Lower leg skin (tissue), 4 donors: ENCODE measurements around the gene BLMH. TPM values are rescaled to one million over a fixed set of nuclear protein-coding genes. Genes with fewer than 3 reads are reported as not detected.
"Not testable (repeated sequence)": the region's sequence is repeated elsewhere in the genome, so short reads cannot be mapped to it uniquely, and the experiment has no call there.

ENCODE experiments used
- DNase-seq, 2 donors: peaks; one replicate each; pipeline ENCODE4 v3.0.0-alpha.2; 2019; ENCODE audit warnings: low spot score in 2 of 2
- H3K4me3 ChIP-seq: fragments of 200-600 bp; sonication (generic); 2 replicates; pipeline ENCODE4 v1.5.1; 2017; ENCODE audit warnings: mild to moderate bottlenecking, low read depth; ENCODE audit not compliant: poor library complexity, severe bottlenecking
- POLR2A ChIP-seq, 2 donors: fragments of 450-650 bp; IDR thresholded peaks; one replicate each; pipeline ENCODE4 v1.6.1; 2016 to 2017; ENCODE audit warnings: antibody characterized with exemption in 2 of 2, mild to moderate bottlenecking in 1 of 2, moderate library complexity in 1 of 2
- WGBS, 2 donors: methylation state at CpG; one replicate each; pipeline ENCODE4 v1.1.5; 2018; 5-methylcytosine and 5-hydroxymethylcytosine counted together
- intact Hi-C: fragments of 100-400 bp; cut with DNase I; formaldehyde crosslinking; loops from one replicate; pipeline ENCODE4 v1.15.0; 2023; ENCODE audit warnings: low total_unique reads
- total RNA-seq, 4 donors: library from RNA; depleted of rRNA; stranded (reverse); fragments of >200 nt; gene quantifications; one replicate each; pipeline ENCODE4 v1.1.0, GENCODE V29; 2016
- TF ChIP-seq, protein P1 (sequence below), 3 donors: fragments of 450-650 bp; IDR thresholded peaks; one replicate each; pipeline ENCODE4 v1.5.1; 2016; ENCODE audit warnings: antibody characterized with exemption in 3 of 3, mild to moderate bottlenecking in 3 of 3, moderate library complexity in 2 of 3

Gene BLMH
- total RNA-seq, 4 donors from 2014 or later, result 139 to 237 (median 177) TPM

DNA sequence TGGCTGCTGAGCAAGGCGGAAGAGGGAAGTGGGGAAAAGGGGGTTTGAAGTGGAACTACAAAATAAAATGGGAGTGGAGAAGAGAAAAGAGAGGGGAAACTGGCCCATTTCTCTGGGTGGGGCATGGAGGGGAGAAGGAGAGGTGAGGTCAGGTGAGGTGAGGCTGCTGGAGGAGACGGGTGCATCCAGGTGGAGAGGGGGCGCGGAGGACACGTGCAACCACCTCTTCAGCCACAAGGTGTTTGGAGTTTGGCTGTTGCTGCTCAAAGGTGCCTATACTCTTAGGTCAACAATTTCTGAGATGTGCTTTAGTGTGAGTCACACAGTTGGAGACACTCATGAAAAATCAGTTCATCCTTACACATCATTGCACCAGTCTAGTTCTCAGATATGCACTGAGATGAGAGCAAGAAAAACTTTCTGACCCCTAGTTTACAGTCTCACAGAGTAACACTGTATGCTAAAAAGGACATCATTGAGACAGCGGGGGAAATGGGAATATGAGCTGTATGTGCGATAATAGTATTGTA, 61.1 kb downstream of the BLMH start:
- intact Hi-C loops, result no loop called here
- no peak overlapping the region for H3K4me3 ChIP-seq
- TF ChIP-seq POLR2A (IDR thresholded peaks at IDR 0.05), result no peak
- TF ChIP-seq, protein P1, sequence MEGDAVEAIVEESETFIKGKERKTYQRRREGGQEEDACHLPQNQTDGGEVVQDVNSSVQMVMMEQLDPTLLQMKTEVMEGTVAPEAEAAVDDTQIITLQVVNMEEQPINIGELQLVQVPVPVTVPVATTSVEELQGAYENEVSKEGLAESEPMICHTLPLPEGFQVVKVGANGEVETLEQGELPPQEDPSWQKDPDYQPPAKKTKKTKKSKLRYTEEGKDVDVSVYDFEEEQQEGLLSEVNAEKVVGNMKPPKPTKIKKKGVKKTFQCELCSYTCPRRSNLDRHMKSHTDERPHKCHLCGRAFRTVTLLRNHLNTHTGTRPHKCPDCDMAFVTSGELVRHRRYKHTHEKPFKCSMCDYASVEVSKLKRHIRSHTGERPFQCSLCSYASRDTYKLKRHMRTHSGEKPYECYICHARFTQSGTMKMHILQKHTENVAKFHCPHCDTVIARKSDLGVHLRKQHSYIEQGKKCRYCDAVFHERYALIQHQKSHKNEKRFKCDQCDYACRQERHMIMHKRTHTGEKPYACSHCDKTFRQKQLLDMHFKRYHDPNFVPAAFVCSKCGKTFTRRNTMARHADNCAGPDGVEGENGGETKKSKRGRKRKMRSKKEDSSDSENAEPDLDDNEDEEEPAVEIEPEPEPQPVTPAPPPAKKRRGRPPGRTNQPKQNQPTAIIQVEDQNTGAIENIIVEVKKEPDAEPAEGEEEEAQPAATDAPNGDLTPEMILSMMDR (IDR thresholded peaks at IDR 0.05), result no peak
- WGBS, 2 donors, result 84 to 86% methylated on average over 7 of the region's 7 CpGs
- peak in 1 of 2 donors; percentile 40 for DNase-seq

DNA sequence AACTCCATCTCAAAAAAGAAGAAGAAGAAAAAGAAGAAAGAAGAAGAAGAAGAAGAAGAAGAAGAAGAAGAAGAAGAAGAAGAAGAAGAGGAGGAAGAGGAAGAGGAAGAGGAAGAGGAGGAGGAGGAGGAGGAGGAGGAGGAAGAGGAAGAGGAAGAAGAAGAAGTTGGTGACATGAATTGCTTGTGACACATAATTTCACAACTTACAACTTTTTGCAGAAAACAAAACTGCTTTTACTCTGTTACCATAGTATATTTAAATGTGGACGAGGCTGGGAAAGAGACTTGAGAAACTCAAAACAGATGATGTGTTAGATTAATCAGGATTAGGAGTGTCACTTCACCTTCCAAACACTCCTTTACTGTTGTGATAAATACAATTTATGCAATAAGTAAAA, 61.7 kb downstream of the BLMH start:
- WGBS, 2 donors, result 33 to 41% methylated on average over 1 of the region's 1 CpG
- DNase-seq, H3K4me3 ChIP-seq, intact Hi-C loops: not testable (repeated sequence)

DNA sequence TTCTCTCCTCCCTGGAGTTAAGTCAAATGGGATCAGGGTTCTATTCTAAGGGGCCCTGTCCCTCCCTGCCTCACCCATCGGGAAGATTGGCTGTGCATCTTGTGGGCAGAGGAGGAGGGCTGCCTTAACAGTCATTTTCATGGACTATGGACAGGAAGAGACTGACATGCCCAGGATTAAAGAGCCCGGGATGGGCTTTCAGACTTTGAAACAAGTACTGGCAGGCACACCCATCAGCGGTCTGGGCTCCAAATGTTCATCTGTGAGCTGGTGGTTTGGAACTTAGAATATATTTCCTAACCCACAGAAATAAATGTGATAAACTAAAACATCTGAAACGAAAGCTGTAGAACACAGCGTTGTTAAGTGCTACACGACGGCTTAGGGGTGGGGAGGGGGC, 62.7 kb downstream of the BLMH start:
- no peak for DNase-seq
- TF ChIP-seq, protein P1 (IDR thresholded peaks at IDR 0.05), result no peak
- no peak for TF ChIP-seq POLR2A (IDR thresholded peaks at IDR 0.05)
- intact Hi-C loops, result no loop called here
- H3K4me3 ChIP-seq, result no peak overlapping the region
- 15 to 19% methylated on average over 7 of the region's 7 CpGs for WGBS, 2 donors

DNA sequence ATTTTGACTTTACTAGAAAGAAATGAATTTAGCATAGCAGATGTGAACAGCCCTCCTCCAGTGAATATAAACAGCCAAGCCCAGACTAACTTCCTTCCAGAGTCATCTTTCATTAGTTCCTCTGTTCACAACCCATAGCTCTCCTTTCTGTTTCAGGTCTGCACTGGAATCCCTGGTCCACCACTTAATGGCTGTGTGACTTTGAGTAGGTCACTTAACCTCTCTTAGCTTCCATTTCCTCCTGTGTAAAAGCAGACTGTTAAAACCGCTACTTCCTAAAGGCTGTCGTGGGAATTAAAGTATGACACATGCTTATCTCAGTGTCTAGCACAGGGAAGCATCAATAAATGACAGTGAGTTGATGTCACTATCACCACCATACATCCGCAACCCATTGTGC, 63.7 kb downstream of the BLMH start:
- intact Hi-C loops, result no loop called here
- WGBS, 2 donors, result 78 to 83% methylated on average over 3 of the region's 3 CpGs
- no peak for DNase-seq
- H3K4me3 ChIP-seq, result no peak overlapping the region
- TF ChIP-seq, protein P1 (IDR thresholded peaks at IDR 0.05), result no peak
- no peak for TF ChIP-seq POLR2A (IDR thresholded peaks at IDR 0.05)

DNA sequence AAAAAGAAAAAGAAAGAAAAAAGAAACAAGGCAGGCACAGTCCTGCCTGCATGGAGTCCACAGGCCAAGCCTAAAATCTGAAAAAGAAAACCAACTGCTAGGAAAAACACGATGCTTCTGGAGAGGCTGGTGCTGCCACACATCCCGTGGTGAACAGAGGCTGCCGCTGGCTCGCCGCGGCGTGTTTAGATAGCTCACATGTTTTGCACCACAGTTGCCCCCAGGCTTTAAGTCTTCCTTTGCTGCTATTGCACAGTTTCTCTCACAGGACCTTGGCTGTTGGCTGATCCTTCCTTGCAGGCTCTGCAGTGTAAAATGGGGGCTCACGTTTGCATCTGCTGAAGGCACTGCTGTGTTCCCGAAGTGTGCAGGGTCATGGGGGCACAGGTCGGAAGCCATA, 64.9 kb downstream of the BLMH start:
- no peak for DNase-seq
- intact Hi-C loops, result no loop called here
- 51 to 55% methylated on average over 10 of the region's 10 CpGs for WGBS, 2 donors
- no peak for TF ChIP-seq POLR2A (IDR thresholded peaks at IDR 0.05)
- TF ChIP-seq, protein P1 (IDR thresholded peaks at IDR 0.05), result no peak
- H3K4me3 ChIP-seq, result no peak overlapping the region

DNA sequence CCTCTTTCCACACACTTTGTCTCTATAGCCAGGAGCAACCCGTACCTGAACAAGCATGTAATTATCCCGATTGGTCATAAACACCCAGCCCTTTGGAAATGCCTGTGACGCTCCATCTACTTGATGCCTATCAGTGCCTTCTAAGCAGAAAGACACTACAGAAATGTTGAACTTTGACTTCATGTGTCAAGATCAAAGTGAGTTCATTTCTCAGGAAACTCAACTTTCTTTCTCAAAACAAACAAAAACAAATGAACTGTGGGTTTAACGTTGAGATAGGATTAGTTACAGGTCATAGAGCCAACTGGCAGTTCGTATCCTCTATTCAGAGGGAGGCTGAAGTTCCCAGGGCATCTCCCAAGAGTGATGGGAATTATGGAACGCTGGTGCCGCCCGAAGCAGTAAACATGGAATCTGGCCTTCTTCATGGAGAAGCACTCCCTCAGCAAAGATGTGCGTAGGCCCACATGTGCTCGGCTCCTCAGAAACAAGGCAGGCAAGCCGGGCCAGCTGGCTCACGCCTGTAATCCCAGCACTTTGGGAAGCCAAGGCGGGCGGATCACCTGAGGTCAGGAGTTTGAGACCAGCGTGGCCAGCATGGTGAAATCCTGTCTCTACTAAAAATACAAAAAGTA, 65.7 kb downstream of the BLMH start:
- no peak for DNase-seq
- intact Hi-C loops, result no loop called here
- TF ChIP-seq, protein P1 (IDR thresholded peaks at IDR 0.05), result no peak
- TF ChIP-seq POLR2A (IDR thresholded peaks at IDR 0.05), result no peak
- WGBS, 2 donors, result 52 to 54% methylated on average over 15 of the region's 15 CpGs
- no peak overlapping the region for H3K4me3 ChIP-seq
